ENCODE data around the gene TSPAN14. TPM values are rescaled to one million over a fixed set of nuclear protein-coding genes. Genes with fewer than 3 reads are reported as not detected.

Gene TSPAN14
- total RNA-seq, 2 experiments from 2014 or later, result 17.0 to 33.4 TPM

- Histone ChIP-seq H4K20me1 (ENCODE audit: insufficient read depth, low read length) (no peaks in the 10 kb centered on the region), H3K4me2 (ENCODE audit: low read length) (peak overlapping the region; percentile 71), H3K79me2 (ENCODE audit: insufficient read depth, low read depth, low read length) (peaks cover 87% of the 10 kb centered on the region), H3K4me3 (ENCODE audit: low read depth, low read length, poor library complexity, severe bottlenecking) (no peak overlapping the region), H3K4me1 (ENCODE audit: insufficient read depth, low read length, poor library complexity, severe bottlenecking) (peaks cover 73% of the 10 kb centered on the region), H3K36me3 (ENCODE audit: insufficient read depth, low read length) (peaks cover 67% of the 10 kb centered on the region), H2AFZ (ENCODE audit: low read length) (no peak overlapping the region), H3K27ac (ENCODE audit: low read depth, low read length, poor library complexity, severe bottlenecking) (peak overlapping the region; percentile 86), H3K9me2 (ENCODE audit: insufficient read depth, low read length) (no peaks in the 10 kb centered on the region), H3K9me3 (ENCODE audit: low read length) (no peaks in the 10 kb centered on the region)
- TF ChIP-seq EZH2phosphoT487 (IDR thresholded peaks at IDR 0.05; ENCODE audit: borderline replicate concordance, low read depth, low read length) (no peak), CTCF (conservative IDR thresholded peaks at IDR 0.05; ENCODE audit: low read length) (no peak)
- CTCF ChIA-PET (ENCODE audit: unreplicated experiment), result interaction anchor here (0.6 to 1.7 kb wide), 2 partner anchors 31 to 679 kb away, joined by 5 to 9 read pairs; no protein-coding TSS in a partner anchor
- no TSS peak for BruUV-seq (replicated peaks)
- POLR2A ChIA-PET, result interaction anchor here (0.7 to 2.7 kb wide), 6 partner anchors 8 to 25 kb away, joined by 3 to 16 read pairs (median 5); no protein-coding TSS in a partner anchor
- DNase-seq (ENCODE audit: low spot score), result no peak
- intact Hi-C loops (cut with micrococcal nuclease; ENCODE audit: unreplicated experiment), result no loop called here
Measured at GRCh38 chr10:80473692-80474596, 19.8 kb downstream of the TSPAN14 start.

GRCh38 chr10:80474597-80474910 is 20.4 kb downstream of the TSPAN14 start:
- peak overlapping the region; percentile 71; the same call in 1 of the 2 replicates for H3K4me2 ChIP-seq (ENCODE audit: low read length)

More at GRCh38 chr10:80474597-80474910, 20.4 kb downstream of the TSPAN14 start:
- Histone ChIP-seq H3K4me3 (ENCODE audit: low read depth, low read length, poor library complexity, severe bottlenecking) (no peak overlapping the region), H3K79me2 (ENCODE audit: insufficient read depth, low read depth, low read length) (peaks cover 82% of the 10 kb centered on the region), H3K4me1 (ENCODE audit: insufficient read depth, low read length, poor library complexity, severe bottlenecking) (peaks cover 67% of the 10 kb centered on the region), H2AFZ (ENCODE audit: low read length) (no peak overlapping the region), H4K20me1 (ENCODE audit: insufficient read depth, low read length) (no peaks in the 10 kb centered on the region), H3K27ac (ENCODE audit: low read depth, low read length, poor library complexity, severe bottlenecking) (no peak overlapping the region), H3K9me2 (ENCODE audit: insufficient read depth, low read length) (no peaks in the 10 kb centered on the region), H3K36me3 (ENCODE audit: insufficient read depth, low read length) (peaks cover 63% of the 10 kb centered on the region), H3K9me3 (ENCODE audit: low read length) (no peaks in the 10 kb centered on the region)
- BruUV-seq (replicated peaks), result no TSS peak
- TF ChIP-seq CTCF (conservative IDR thresholded peaks at IDR 0.05; ENCODE audit: low read length) (no peak), EZH2phosphoT487 (IDR thresholded peaks at IDR 0.05; ENCODE audit: borderline replicate concordance, low read depth, low read length) (no peak)
- ChIA-PET CTCF (ENCODE audit: unreplicated experiment) (no interaction called here), POLR2A (interaction anchor here (0.7 to 1.7 kb wide), 6 partner anchors 9 to 25 kb away, joined by 3 to 9 read pairs (median 4); no protein-coding TSS in a partner anchor)
- intact Hi-C loops (cut with micrococcal nuclease; ENCODE audit: unreplicated experiment), result no loop called here
- DNase-seq (ENCODE audit: low spot score), result no peak
